HG03196 (cell line): ENCODE data around the gene COL2A1.

Experiments
- ATAC-seq: cut with Tn5 transposase; IDR thresholded peaks from one replicate; pipeline ENCODE4 v1.9.1; 2021; ENCODE audit not compliant: unreplicated experiment

COL2A1 gene

GRCh38 chr12:48031135-48031960 lies 27.1 kb upstream of the COL2A1 start:
- ATAC-seq = no peak

DNA sequence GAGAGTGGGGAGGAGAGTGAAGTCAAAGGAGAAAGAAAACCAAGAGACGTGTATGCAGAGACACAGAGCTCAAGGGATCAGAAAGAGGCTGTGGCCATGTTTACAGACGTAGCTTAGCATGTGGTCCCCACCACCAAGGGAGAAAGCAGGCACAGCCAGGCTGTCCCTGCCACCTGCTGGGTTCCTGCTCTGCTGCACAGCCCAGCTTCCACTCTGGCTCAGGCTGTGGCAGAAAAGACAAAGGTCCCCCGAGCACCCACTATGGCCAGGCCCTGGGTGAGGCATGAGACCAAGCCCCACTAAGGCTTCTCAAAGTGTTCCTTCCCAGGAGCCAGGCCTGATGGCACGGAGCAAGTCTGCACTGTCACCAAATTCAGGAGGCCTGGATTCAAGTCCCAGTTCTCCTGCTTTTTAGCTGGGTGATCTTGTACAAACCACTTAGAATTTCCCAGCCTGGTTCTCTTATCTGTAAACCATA lies 25.9 kb upstream of the COL2A1 start:
- ATAC-seq = no peak

DNA sequence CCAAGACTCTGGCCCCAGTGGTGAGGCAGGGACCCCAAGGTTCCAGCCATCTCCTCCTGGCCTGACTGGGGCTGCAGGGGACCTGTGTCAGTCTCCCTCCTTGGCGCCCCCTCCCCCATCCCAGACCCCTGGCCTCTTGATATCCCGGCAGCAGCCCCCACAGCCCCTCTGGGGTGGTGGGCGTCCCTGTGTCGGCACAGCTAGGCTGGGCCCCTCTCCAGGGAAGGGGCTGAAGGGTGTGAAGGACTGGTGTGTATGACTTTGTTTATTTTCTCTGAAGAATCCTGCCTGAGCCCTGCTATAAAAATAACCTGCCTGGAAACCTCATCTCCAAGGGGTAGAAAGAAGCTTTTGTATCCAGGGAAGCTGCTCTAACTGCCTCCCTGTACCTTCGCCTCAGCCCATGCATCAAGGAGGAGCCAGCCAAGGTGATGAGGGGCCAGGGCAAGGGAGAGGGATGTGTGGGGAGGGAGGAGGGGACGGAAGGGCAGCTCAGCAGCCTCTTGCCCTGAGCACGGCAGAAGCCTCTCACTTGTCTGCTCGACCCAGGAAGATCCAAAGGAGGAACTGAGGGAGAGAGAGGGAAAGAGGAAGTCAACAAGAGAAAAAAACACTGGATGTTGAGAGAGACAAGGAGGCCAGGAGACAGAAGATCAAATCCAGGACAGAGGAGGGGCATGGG lies 25.4 kb upstream of the COL2A1 start:
- no peak for ATAC-seq

DNA sequence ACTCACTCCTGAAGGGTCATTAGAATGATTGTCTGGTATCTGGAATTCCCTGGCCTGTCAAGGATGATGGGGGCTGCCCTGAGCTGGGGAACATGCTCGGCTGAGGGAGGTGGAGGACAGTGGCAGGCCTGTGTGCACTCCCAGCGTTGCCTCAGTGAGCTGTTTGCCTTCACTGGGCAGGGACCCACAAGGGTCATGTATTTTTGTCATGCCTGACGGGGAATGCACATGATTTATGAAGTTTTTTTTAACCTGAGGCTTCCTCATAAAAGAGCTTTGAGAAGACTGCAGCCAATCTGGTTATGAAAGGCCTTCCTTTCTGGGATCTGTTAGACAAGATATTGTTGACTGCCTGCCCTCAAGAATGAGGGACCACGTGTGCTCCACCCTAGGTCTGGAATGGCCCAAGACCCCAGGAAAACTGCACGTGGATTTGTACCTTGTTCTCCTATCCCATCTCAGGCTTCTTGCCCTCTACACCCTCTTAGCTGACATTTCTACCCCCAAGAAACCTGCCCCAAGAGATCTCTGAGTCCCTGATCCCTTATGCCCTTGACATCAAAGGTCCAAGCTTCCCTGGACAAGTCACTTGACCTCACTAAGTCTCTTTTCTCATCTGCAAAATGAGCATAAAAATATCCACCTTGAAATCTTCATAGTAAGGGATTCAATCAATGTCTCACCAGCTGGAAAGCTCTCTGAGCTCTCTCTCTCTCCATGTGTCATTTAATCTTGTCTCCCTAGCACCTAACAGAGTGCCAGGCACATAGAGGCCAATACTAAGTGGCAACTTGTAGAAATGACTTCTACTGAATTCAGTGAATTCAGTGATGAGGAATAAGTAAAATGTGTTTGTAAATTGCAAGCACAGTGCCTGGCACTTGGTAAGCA lies 24.5 kb upstream of the COL2A1 start:
- ATAC-seq = no peak

DNA sequence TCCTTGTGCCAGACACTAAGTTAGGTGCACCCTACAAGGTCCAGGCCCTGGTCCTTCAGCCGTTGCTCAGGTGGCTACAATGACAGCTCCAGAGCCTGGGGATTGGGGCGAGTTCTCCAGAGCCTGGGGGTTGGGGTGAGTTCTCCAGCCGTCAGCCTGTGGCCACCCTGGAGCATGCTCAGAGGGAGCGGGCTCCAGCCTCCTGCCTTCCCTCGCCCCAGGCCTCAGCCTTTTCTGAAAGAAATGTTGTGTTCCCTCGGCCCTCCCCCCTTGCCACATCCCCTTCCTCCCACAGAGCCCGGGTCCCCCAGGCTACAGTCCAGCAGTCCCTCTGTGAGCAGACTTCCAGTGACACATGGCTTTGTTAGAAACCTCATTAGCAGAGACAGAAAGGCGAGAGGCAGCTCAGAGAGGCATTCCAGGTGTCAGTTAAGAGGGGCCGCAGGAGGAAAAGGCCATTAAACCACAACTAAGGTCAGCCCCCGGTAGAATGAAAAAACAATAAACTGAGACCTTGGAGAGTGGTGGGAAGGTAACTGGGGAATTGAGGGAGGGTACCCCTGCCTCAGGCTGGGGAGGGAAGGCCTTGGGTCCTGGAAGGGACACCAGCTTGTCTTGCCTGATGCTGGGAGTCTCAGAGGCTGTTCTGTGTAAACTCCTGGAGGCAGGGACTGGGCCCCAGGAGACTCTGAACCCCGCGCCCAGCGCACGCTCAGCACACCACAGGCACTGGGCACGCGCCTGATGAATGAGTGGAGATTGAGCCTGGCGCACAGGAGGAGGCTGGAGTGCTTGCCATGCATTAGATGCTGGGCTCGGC lies 23.1 kb upstream of the COL2A1 start:
- ATAC-seq = no peak

DNA sequence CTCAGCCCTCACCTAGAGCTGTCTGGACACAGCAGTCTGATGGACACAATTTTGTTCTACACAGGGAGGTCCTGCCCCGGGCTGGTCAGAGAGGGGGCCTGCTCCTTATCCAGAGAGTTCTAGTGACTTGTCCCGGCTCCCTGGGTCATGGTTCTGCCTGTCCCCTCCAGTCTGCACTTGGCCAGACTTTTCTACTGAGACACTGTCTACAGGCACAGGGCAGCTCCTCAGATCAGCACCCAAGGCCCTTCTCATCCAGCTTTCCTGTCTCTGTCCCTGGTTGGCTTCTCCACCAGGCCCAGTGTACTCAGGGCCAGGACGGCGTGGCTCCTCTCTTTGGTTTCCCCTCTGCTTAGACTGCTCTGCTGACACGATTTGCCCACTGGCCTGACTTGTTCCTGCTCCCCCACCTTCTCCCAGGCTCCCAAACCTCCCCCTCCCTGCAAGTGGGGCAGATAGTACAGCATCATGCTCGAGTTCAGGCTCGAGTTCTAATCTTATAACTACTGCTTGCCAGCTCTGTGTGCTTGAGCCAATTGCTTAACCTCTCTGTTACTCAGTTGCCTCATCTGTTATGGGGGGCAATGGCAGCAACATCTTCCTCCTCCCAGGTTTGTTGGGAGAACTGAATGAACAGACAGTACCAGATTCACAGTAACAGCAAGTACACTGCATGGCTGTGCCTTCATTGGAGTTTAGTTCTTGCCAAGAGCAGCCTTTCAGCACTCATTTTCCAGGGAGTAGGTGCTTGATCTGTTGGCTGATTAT lies 22.0 kb upstream of the COL2A1 start:
- no peak for ATAC-seq

GRCh38 chr12:48025281-48025680 lies 21.0 kb upstream of the COL2A1 start:
- no peak for ATAC-seq

- no peak for ATAC-seq
These were observed 20.5 kb upstream of the COL2A1 start for GRCh38 chr12:48024735-48025134.

GRCh38 chr12:48023386-48023785 lies 19.1 kb upstream of the COL2A1 start:
- ATAC-seq = no peak

GRCh38 chr12:48022676-48023385 lies 18.6 kb upstream of the COL2A1 start:
- ATAC-seq = no peak

DNA sequence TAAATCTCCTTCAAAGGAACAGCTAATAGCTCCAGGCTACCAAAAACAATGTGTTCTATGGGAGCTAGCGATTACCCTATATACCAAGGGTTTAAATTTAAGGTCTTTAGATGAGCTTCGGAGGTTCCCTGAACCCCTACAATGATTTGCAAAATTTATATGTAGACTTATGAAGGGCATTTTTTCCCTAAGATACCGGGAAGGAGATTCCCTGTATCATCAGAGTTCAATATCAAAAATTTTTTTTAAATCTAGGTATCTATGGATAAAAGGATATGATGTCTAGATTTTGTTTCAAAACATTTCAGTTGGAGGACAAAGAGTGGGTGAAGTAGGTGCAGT lies 17.9 kb upstream of the COL2A1 start:
- no peak for ATAC-seq

- ATAC-seq = no peak
These were observed 17.4 kb upstream of the COL2A1 start for GRCh38 chr12:48021485-48022179.

DNA sequence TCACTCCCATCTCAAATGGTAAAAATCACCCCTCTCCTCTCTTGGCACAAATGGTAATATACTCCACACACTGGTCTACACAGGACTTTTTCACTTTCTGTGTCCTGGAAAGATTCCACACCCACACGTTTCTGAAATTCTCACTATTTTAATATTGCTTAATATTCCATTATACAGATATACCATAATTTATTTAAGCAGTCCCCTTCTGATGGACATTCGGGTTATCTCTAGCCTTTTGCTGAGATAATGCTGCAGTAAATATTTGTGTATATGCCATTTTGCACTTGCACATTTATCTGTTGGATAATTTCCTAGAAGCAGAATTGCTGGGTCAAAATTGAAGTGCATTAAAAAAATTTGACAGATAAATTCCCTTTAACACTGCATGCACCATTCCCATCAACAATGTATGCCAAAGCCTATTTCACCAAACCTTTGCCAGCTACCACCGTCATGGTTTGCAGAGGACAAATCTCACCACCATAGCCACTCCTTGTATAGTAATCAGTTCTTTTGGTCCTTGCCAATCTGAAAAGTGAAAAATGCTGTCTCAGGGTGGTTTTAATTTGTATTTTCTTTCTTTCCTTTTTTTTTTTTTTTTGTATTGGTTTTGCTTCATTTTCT lies 15.5 kb upstream of the COL2A1 start:
- no peak for ATAC-seq

- ATAC-seq = no peak
These were observed 14.3 kb upstream of the COL2A1 start for GRCh38 chr12:48018618-48018995.

GRCh38 chr12:48017921-48018617 lies 13.8 kb upstream of the COL2A1 start:
- ATAC-seq = no peak

- ATAC-seq = no peak
These were observed 13.2 kb upstream of the COL2A1 start for GRCh38 chr12:48017496-48017895.

DNA sequence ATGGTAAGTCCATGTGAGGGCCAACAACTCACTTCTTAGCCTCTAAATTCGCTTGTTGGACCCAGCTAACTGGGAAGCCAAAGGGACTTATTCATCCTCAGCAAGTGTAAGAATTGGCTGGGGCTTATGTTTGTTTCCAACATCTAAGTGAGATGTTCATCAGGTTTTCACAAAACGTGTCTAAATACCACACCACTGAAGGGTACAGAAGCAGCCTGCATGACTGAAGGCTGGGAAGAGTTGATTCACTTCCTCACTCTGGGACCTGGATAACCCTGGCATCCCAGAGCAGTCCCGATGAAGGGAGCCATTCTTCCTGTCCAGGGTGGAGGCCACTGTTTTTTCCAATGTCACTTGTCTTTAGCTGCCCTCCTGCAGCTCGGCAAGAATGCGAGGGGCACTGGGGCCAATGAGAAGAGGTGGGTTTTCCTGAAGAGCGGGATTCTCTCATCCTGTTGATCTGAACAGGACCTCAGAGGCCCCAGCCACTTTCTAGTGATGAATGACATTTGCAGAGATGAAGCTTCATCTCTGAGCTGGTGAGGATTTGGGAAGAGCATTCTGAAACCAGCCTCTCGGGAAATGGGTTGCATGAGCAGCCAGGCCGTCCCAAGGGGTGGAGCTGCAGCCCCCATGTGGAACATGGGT lies 12.2 kb upstream of the COL2A1 start:
- ATAC-seq = no peak
